ENCODE data around the gene AVPR1B.
"Not testable (repeated sequence)": the region's sequence is repeated elsewhere in the genome, so short reads cannot be mapped to it uniquely, and the experiment has no call there.

The AVPR1B gene

DNA sequence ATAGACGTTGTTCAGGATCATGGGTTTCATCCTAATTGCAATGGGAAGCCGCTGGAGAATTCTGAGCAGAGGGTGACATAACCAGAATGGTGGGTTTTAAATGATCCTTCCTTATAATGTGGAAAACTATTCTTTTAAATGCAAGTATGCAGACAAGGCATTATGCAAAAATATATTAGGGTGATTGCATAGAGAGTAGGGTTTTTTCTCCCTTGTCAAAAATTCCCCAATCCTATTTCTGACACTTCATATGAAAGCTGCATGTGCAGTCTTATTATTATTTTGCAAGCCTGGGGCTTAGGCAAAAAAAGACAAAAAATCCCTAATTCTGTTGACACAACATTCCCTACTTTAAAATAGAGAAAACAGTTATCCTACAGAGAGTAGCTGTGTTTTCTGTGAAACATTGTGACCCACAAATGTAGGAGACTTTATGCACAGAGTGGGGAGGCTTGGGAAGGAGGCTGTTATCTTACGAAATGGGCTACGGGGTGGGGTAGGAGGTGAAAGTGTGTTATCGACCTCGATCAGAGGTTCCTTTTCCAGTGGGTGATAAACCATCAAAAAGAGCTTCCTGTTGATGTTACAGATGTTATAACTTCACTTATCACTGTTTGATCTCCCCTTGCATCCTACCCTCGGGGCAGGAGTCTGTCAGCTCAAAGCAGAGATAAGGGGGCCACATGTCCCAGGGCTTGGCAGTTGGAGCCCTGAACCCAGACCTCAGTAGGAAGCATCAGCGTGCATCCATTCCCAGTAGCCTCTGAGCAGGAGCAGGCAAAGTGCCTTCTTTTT, 37.0 kb downstream of the AVPR1B start:
- DNase-seq = no peak

DNA sequence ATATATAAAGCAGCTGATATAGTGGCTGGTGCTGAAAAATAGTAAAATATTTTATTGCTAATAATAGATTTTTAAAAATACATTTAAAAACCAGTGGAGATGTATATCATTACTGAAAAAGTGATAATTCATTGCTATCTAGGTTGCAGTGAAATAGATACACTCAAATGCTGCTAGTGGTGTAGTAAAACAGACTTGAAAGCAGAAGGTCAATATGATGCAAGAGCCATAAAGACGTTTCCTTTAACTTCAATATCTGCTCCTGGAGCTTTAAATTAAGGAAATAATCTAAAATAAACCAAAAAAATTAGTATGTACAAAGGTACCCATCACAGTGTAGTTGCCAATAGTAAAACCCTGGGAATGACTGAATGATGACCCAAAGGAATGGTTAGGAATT, 38.1 kb downstream of the AVPR1B start:
- no peak for DNase-seq

- no peak for DNase-seq
Observed at GRCh38 chr1:206075786-206076755, 41.1 kb downstream of the AVPR1B start.

DNA sequence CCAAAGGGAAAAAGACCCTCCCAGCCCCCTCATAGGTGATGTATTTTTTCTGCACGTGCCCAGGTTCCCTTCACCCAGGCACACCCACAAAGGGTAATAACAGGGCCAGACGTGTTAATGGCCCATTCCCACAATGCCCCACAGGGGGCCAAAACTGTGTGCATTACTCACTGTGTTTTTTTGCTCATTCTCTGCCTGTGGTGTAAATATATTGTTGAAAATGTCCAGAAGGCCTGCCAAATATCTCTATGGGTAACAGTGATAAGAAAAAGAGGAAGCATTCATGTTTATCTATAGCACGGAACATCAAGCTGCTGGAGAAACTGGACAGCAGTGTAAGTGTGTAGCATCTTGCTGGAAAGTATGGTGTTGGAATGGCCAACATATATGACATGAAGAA, 42.3 kb downstream of the AVPR1B start:
- DNase-seq = no peak

GRCh38 chr1:206070627-206071304, 46.4 kb downstream of the AVPR1B start:
- DNase-seq = no peak

DNA sequence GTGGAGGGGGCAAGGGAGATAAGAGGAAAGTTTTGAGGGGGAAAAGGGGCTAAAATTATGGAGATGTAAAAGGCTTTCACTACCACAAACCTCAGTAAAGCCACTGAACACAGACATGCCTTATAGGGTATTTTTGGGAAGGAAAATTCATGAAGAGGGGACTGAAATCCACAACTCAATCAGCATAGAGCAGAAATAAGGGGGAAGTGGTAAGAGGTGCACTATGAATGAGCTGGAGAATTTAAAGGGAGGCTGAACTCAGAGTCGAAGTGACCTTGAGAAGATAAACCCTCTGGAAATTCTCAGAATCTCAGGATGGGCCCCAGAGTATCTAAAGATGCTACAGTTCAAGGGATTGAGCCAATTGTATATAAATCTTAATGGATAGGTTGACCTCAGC, 48.9 kb downstream of the AVPR1B start:
- DNase-seq = no peak

DNA sequence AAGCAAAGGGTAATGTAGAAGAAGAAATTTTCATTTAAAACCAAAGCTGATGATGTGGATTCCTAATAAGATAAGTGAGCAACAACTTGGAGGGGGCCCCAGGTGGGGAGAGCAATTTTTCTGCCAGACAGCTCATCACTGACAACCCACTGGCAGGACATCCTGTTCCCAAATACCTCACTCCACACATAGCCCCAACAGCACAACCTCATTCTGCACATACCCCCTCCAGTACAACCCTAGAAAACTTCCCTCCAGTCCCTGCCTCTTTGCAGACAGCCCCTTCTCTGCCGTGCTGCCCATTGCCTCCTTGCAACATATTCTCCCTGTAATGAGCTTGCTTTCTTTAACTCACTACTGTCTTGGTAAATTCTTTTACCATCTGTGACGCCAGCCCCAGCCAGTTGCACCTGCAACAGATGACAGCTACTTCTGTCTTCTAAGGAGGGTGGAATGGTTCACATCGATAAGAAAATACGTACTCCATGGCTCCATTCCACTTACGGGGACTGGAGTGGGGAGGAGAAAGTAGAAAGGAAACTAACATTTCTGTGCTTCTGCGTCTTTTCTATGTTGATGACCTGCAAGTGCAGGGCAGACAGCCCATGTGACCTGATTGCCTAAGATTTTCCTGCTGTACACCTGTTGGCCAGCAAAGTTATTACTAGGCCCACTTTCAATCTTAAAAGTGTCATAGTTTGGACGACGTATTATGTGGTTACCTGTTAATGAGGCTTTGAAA, 49.5 kb downstream of the AVPR1B start:
- no peak for DNase-seq

- no peak for DNase-seq
Observed at GRCh38 chr1:206066479-206067171, 50.6 kb downstream of the AVPR1B start.

GRCh38 chr1:206065547-206066145, 51.5 kb downstream of the AVPR1B start:
- no peak for DNase-seq

- not testable (repeated sequence) for DNase-seq
Observed at GRCh38 chr1:206064501-206064900, 52.7 kb downstream of the AVPR1B start.

GRCh38 chr1:206064001-206064400, 53.2 kb downstream of the AVPR1B start:
- not testable (repeated sequence) for DNase-seq

GRCh38 chr1:206062464-206062863, 54.7 kb downstream of the AVPR1B start:
- DNase-seq = no peak

- DNase-seq = no peak
Observed at GRCh38 chr1:206060844-206061243, 56.3 kb downstream of the AVPR1B start.
